ENCODE data around the gene CHKB.

GRCh38 chr22:50551160-50551752, 31.4 kb downstream of the CHKB start:
- TF ChIP-seq FOXM1 (IDR thresholded peaks at IDR 0.05; ENCODE audit: borderline replicate concordance, low read depth): no peak
- TF ChIP-seq CREB1 (IDR thresholded peaks at IDR 0.05; ENCODE audit: low read depth): no peak

Data from Ishikawa (cell line).